NCI-H1436 (cell line): Measurements from ENCODE around the gene CSPG5.

Experiments used
- DNase-seq: peaks from one replicate; lab custom pipeline; 2025; lab: John Stamatoyannopoulos, UW

CSPG5 gene, protein sequence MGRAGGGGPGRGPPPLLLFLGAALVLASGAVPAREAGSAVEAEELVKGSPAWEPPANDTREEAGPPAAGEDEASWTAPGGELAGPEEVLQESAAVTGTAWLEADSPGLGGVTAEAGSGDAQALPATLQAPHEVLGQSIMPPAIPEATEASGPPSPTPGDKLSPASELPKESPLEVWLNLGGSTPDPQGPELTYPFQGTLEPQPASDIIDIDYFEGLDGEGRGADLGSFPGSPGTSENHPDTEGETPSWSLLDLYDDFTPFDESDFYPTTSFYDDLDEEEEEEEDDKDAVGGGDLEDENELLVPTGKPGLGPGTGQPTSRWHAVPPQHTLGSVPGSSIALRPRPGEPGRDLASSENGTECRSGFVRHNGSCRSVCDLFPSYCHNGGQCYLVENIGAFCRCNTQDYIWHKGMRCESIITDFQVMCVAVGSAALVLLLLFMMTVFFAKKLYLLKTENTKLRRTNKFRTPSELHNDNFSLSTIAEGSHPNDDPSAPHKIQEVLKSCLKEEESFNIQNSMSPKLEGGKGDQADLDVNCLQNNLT

DNA sequence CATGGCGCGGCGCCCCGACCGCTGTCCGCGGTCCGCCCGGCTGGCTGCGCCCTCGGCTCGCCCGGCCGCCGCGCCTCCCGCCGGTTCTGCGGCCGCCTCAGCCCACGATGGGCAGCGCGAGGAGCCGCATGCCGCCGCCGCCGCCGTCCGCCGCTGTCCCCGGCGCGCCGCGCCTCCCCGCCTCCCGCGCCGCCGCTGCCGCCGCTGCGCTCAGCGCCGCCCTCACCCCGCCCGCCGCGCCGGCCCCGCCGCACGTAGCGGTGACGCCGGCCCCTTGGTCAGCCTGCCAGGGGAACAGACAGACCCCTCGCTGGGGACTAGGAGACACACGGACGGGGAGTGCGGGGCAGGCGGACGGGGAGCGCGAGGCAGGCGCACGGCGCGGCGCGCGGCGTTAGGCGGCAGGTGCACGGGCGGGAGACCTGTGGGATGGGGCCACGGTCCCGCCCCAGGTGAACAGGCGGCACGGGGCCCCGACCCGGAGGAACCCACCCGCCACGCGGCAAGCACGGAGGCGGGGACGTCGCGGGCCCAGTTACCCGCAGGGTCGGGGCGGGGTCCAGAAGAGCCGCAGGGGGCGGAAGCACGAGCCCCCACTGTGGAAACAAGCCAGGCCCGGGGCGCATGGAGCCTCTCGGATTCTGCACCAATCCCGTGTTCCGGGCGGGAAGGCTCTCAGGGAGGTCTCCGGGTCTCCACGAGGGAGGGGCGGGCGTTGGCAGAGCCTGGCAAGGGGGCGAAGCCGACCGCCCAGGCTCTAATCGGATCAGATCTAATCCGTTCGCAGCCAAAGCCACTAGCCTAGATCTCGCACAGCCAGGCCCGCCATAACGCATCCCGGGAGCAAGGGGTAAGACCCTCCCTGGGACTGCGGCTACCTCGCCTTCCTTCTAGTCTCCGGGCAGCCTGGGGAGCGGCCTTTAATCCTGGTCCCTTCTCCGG lies at the start of gene CSPG5:
Gene CSPG5 (minus strand): TSS at position 175 of the 942 bp plus-strand sequence. CDS start 172 bp downstream, at position 3.
- DNase-seq, result no peak

DNA sequence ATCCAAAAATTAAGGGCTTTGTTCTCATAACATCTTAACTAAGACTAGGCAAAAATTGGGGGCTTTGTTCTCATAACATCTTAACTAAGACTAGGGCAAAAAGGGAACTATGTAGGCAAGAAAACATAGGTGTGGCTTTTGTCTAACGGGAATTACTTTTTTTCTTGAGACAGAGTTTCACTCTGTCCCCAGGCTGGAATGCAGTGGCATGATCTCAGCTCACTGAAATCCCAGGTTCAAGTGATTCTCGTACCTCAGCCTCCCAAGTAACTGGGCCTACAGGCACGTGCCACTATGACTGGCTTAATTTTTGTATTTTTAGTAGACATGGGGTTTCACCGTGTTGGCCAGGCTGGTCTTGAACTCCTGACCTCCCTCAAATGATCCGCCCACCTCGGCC lies 49.8 kb upstream of the CSPG5 start:
- no peak for DNase-seq

DNA sequence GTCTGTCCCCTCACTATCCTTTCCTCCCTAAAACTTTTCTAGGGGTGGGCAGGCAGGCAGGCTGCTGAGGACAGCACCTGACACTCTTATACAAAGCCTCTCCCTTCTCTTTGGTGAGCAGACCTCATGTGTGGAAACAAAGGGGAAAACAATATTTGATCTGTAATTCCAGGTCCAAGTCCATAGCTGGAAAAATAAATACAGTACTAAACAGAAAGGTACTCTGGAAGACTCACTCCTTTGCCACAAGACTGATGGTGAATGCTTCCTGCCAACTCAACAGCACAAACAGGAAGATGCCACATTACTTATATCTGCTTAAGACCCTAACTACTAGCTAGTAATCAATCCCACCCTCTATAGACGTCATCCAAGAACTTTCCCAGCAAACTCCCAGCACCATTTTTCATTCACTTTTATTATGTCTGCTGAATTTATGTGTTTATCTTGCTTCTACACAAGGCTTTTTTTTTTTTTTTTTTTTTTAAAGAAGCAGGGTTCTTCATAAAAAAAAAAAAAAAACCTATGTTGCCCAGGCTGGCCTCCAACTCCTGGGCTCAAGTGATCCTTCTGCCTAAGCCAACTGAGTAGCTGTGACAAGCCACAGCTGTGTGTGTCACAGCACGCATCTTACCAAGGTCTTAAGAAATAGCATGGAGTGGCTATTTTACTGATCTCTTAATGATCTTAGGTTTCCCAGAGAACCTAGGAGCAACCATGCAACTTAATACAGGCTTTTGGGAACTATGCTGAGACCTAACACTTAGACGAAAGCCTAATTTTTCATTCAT lies 44.2 kb upstream of the CSPG5 start:
- DNase-seq, result no peak

DNA sequence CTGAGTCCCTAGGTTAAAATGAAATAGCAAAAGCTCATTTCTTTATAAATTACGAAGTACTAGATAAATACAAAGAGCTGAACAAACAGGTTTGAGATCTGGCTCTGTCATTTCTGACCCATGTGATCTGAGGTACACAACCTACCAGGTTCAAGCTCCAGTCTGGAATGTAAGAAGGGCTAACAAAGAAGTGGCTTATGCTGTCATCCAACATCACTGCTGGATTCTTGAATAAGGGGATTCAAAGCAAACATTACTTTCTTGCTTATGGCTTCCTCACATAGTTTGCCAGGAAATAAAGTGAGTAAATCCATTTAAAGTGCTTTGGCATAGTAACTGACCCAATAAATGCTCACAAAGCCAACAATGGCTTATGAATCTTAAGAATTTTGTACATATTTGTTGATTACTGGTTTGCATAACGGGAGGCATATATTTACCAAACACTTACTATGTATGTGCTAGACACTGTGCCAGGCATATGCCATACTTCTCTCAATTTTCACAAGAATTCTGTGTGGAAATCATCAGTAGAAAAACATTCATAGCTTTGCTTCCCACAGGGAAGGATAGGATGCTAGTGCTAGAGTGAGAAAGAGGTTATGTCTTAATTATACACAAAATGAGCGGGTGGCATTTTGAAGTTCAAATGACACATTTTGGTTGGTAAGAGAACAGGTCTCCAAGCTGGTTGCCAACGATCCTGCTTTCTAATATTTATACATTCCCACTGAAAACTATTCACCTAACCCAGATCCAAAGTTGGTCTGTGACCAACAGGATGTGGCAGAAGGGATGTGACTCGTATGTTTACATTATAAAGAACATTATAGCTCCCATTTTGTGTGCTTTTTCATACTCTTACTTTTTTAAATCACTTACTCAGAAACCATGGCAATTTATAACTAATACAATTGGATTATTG lies 38.7 kb upstream of the CSPG5 start:
- no peak for DNase-seq

DNA sequence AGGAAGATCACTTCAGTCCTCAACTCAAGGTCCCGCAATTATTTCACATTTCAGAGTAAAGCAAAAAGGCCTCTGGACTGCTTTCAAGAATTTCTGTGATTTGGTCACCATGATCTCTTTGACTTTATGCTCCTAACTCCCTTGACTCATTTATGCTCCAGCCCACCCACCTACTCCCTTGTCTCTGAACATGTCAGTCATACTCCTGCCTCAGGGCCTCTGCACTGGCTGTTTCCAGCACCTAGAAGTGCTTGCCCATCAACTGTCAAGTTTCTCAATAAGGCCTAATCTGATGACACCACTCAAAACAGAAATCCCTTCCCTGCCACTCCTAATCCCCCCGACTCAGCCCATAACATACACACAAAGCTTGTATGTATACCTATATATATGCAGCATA lies 36.1 kb upstream of the CSPG5 start:
- no peak for DNase-seq

DNA sequence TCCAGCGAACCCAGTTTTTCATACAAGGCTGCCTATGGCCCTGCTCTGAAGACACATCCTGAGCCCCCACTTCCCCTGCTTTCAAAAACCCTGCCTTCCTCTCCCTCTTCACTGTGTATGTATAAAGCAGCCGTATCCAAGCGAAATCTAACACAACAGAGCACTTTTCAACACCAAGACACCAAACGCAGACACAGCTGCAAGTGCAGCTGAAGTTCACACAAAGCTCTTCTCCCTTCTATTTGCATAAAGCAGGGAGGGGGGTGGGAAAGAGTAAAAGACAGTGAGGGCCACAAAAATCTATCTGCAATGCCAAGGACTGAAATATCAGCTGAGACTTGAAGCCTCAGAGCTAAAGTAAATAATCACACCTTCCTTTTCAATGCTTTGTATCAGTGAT lies 35.1 kb upstream of the CSPG5 start:
- DNase-seq, result no peak

DNA sequence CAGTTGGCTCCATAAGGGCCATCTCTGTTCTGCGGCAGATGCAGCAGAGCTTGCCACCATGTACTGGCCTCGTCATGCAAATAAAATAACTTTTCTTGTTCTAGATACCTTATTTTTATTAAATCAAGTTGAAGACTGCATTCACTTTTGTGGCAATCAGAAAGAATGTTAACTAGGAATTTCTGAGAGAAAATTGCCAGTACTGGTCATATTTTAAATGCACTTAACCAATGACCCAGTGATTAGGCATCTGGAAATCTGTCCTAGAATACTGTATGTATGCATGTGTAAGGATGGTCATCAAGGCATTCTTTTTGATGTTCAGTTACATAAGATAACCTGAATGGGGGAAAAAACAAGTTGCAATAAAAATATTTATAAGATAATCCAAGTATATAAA lies 34.2 kb upstream of the CSPG5 start:
- no peak for DNase-seq

DNA sequence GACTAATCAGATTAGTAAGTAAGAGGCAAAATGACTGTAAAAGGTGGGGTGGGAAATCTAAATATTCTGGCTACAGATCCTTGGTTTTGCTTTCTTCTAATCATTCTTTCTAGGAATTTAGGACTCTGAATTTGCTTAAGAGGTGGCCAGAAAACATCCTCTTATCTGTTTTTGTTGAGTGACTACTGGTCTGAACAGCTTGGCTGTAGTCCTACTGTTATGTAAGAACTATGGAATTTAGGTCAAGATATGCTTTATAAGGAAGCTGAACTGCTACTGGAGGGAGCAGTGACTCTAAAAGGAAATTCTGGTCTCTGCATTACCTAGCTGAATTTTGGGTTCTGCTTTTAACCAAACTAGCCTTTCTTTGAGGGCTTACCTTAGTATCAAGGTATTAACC lies 33.5 kb upstream of the CSPG5 start:
- DNase-seq, result no peak

DNA sequence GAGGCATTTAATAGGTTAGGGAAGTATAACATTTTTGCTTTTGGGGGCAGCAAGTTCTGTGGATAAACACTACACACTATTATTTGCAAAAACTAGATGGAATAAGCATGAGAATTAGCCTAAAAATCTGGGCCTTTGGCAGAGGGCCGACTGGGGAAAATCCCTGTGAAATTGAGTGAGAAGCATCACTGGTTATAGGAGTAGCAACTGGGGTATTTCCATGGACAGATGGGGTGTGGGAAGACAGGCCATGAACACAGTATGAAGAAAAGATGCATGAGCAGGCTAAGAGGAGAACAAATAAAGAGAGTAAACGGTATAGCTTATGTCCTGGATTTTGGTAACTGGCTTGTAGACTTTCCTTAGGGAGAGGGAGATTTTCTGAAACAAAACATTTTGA lies 32.9 kb upstream of the CSPG5 start:
- DNase-seq, result no peak

DNA sequence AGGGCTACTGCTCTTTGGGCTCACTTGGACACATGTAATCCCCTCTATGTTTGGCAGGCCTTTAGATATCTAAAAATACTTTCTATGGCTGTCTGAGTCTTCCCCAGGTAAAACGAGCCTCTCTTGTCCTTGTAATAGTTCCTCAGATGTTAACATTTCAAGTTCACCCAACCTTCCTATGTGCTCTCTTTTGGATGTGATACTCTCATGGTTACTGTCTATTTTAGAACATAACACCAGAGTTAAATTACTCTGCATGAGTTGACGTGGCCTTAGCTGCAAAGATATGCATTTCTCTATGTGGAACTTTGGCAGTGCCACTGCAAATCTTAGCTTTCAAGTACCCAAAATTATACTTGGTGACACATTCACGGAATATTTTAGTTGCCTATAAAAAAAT lies 31.9 kb upstream of the CSPG5 start:
- DNase-seq, result no peak

DNA sequence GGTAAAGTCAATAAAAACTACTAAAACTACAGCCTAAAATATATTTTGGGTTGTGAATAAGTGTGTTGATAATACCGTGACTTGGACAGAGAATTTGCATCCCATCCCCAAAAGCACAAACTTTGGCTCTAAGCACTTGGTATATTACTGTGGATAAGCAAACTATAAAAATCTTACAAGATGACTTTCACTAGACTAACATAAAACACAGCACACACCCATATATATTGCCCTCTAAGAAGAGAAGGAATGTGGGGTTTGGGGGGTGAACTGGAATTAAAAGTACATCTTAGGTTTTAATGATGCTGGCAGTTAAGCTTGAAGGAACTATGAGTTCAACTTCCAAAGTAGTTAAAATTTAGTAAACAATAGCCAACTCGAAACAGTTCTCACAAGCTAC lies 28.7 kb upstream of the CSPG5 start:
- no peak for DNase-seq

DNA sequence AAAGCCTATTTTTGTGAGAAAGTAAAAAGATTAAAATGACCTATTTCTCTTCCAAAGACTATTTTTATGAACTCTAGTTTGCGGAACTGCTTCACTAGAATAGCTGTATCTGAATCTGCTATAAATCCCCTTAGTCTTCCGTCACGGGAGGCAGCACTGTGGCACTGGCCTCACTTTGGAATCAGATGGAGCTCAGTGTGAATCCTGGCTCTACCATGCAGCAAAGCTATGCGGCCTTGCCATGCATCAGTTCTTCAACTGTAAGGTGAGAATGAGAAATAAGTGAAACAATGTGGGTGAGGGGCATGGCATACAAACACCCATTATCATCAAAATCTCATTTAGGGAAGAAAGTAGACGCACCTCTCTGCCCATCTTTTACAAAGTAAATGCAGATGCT lies 27.5 kb upstream of the CSPG5 start:
- DNase-seq, result no peak

DNA sequence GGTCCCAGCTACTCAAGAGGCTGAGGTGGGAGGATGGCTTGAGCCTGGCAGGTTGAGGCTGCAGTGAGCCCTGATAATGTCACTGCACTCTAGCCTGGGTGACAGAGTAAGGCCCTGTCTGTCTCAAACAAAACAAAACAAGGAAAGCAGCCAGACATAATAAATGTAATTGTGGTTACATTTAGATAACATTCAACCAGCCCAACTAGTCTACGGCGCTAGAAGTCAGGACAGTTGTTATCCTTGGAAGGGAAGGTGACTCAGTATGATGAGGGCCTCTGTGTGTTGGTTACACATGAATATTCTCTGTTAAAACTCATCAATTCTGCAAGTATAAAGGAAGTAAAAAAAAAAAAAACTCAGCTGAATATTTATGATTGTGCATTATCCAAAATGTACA lies 27.0 kb upstream of the CSPG5 start:
- DNase-seq, result no peak

DNA sequence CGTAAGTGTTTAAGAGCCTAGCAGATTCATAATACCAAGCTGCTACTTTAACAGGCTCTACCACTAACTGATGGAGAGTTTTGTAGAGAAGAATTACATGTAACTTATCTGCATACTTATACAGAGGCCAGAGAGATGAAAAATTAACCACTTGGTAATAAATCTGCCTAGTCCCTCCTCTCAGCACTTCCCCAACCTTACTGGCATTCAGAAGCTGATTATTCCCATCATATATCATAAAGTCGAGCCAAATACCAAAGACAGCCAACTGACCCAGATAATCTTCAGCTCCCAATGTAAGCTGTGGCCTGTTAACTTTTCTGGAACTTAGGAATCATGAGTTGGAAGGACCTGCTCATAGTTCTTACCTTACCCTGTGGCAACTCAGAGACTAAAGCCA lies 25.5 kb upstream of the CSPG5 start:
- no peak for DNase-seq

DNA sequence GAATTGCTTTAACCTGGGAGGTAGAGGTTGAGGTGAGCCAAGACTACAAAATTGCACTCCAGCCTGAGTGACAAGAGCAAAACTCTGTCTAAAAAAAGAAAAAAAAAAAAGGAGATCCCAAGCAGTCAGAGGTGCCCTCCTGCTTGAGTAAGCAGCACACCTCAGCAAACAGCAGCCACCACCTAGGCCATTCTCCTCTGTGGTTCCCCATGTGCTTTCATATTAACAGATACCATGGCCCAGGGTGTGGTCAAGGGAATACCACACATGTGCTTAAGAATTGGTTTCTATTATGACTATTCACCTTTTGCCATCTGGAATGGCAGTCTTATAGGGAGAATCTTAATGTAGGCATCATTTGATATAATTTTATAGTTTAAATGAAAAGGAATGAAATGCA lies 24.7 kb upstream of the CSPG5 start:
- DNase-seq, result no peak

DNA sequence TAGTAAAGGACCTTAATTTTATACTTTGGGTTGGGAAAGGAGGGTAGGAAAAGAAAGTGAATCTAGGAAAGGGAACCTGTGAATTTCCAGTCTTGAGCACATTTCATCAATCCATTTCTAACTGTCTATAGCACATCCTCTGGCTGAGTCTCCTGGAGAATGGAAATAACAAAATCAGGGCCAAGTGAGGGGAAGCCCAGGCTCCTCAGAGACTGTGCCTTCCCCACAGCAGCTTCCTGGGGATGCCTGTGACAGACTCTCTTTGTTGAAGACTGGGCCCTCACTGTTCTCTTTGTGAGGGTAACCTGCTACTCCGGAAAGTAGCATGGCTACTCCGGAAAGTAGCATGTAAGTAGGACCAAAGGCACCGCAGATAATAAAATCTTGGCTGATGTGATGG lies 22.6 kb upstream of the CSPG5 start:
- no peak for DNase-seq

DNA sequence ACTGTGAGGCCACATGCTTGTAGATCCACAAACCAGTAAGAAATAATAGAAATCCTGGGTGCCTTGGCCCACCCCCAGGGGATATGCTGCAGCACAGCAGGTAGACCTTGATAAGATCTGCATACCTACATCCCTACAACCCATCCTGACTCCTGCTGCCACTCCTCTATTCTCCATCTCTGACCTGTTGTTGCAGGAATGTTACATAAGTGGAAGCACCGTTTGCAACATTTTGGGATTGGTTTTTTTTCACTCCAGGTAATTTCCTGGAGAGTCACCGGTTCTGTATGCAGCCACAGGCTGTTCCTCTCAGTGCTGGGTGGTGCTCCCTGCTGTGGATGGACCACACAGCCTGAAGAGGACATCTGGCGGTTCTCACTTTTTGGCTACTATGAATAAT lies 16.1 kb upstream of the CSPG5 start:
- DNase-seq, result no peak

DNA sequence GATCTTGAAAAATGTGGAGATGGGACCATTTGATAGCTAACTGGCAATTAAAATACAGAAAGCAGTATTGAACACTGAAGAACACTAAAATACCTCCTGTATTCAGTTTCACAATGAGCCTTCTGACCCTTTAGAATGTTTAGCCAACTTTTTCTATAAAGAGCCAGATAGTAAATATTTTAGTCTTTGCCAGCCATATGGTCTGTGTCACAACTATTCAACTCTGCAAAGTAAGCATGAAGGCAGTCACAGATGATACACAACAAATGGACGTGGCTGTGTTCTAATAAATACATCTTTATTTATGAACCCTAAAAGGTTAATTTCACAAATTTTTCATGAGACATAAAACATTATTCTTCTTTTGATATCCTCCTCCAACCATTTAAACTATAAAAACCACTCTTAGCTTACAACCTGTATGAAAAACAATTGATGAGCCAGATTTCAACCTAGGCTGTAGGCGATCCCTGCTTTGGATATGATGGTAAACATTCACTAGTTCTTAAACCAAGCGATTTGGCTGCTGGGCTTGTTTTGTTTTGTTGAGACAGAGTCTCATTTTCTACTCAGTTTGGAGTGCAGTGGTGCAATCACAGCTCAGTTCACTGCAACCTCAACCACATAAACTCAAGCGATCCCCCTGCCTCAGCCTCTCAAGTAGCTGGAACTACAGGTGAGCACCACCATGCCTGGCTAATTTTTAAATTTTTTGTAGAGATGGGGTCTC lies 13.6 kb upstream of the CSPG5 start:
- DNase-seq, result no peak

DNA sequence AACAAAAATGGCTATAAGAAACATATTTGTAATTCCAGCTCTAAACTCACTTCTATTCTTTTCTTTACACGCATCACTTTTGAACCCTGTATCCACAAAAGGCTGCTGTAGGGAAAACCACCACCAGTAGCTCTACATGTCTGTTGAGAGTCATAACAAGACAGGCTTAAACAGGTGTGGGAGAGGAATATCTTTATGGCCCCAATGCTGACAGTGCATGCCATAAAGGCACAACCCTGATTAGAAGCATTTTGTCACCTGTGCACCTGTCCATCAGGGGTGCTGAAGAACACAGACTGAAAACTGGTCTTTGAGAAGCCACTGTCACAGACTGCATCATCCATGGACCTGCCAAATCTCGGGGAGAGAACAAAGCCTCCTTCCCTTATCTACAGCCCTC lies 11.6 kb upstream of the CSPG5 start:
- DNase-seq, result no peak

DNA sequence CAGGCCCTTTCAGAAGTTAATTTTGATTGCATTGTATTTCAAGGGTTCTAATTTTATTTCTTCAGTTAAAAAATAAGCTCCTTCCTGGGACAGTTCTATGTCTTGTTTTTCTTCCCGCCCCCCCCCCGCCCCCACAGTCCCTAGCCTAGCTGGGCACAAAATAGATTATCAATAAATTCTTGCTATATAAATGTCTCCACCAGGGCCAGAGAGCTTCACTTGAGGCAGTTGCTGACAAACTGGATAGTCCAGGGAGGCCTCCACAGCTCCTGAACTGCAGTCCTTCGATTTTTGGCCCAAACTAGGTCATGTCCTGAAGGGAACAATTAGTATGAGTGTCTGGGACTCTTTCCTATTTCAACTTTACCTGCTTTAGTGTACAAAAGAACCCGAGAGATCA lies 9.9 kb upstream of the CSPG5 start:
- no peak for DNase-seq
